Upper lobe of left lung (tissue), 6 donors: ENCODE results near the gene BNC2. TPM values are rescaled to one million over a fixed set of nuclear protein-coding genes. Genes with fewer than 3 reads are reported as not detected.

Experiments used
- ATAC-seq, 2 donors: fragments of 200-7000 bp; cut with Tn5 transposase; one replicate each; pipeline ENCODE4 v1.9.1; 2022; ENCODE audit warnings: mild to moderate bottlenecking in 2 of 2, moderate library complexity in 2 of 2; ENCODE audit not compliant: low FRiP score in 2 of 2
- DNase-seq, 2 donors: peaks; one replicate each; pipeline ENCODE4 v3.0.0-alpha.2; 2019 to 2020
- H3K27ac ChIP-seq, 4 donors: fragments of 200-600 bp; sonication (generic); one replicate each; pipeline ENCODE4 v1.5.1; 2016 to 2019
- H3K27me3 ChIP-seq, 4 donors: fragments of 200-600 bp; sonication (generic); one replicate each; pipeline ENCODE4 v1.5.1; 2017 to 2019
- H3K36me3 ChIP-seq, 4 donors: fragments of 200-600 bp; sonication (generic); one replicate each; pipeline ENCODE4 v1.5.1; 2016 to 2019
- H3K4me1 ChIP-seq, 4 donors: fragments of 200-600 bp; sonication (generic); one replicate each; pipeline ENCODE4 v1.5.1; 2018 to 2019
- H3K4me3 ChIP-seq, 4 donors: fragments of 200-600 bp; sonication (generic); one replicate each; pipeline ENCODE4 v1.5.1; 2017 to 2019; ENCODE audit warnings: mild to moderate bottlenecking in 2 of 4, moderate library complexity in 1 of 4
- H3K9me3 ChIP-seq, 4 donors: fragments of 200-600 bp; sonication (generic); one replicate each; pipeline ENCODE4 v1.5.1; 2018 to 2019
- CTCF ChIP-seq, 6 experiments: fragments of 450-650 bp in 4 of 6; fragments of 200-600 bp in 2 of 6; sonication (generic) in 2 of 6; IDR thresholded peaks; one replicate each; pipeline ENCODE4 v1.5.1; 2016 to 2019; ENCODE audit warnings: antibody characterized with exemption in 6 of 6
- EP300 ChIP-seq, 4 donors: sonication (generic); formaldehyde crosslinking; IDR thresholded peaks; one replicate each; pipeline ENCODE4 v1.5.1; 2017; ENCODE audit warnings: antibody characterized with exemption in 4 of 4, control low read depth in 2 of 4
- POLR2A ChIP-seq, 4 donors: fragments of 450-650 bp; IDR thresholded peaks; one replicate each; pipeline ENCODE4 v1.5.1; 2016 to 2017; ENCODE audit warnings: antibody characterized with exemption in 4 of 4, mild to moderate bottlenecking in 2 of 4
- POLR2AphosphoS5 ChIP-seq, 2 donors: sonication (generic); formaldehyde crosslinking; IDR thresholded peaks; one replicate each; pipeline ENCODE4 v1.5.1; 2017; ENCODE audit warnings: antibody characterized with exemption in 2 of 2
- WGBS, 2 donors: methylation state at CpG; one replicate each; pipeline ENCODE4 v1.1.5; 2017 to 2018; 5-methylcytosine and 5-hydroxymethylcytosine counted together
- total RNA-seq, 6 donors: library from RNA; depleted of rRNA in 4 of 6; stranded (reverse); fragments of >200 nt in 4 of 6; gene quantifications; one replicate each; pipeline versions ENCODE4 v1.1.0 to v1.2.1, GENCODE V29; 2016 to 2021
- donor health status: DM: no; HTN: no; CAD: no; lungs with moderate emphysema.
- donor health status: DM: no; HTN: yes; CAD: no; lungs with severe emphysema.

BNC2 gene
- total RNA-seq, 6 donors from 2014 or later = 4.6 to 21.7 (median 10.7) TPM

GRCh38 chr9:16794871-16795639 lies 75.4 kb downstream of the BNC2 start:
- Histone ChIP-seq H3K9me3 (no peaks in the 10 kb centered on the region), H3K27ac (no peak overlapping the region), H3K27me3 (no peaks in the 10 kb centered on the region), H3K36me3 (no peaks in the 10 kb centered on the region), H3K4me1 (peaks cover 0 to 4% (median 0%) of the 10 kb centered on the region in 4 donors), H3K4me3 (no peak overlapping the region)
- WGBS, 2 donors = 42 to 54% methylated on average over 9 of the region's 9 CpGs
- TF ChIP-seq EP300 (IDR thresholded peaks at IDR 0.05) (no peak), POLR2A (IDR thresholded peaks at IDR 0.05) (no peak), CTCF (IDR thresholded peaks at IDR 0.05) (no peak), POLR2AphosphoS5 (IDR thresholded peaks at IDR 0.05) (no peak)
- DNase-seq = no peak
- peak; percentile 67 to 92 for ATAC-seq

- H3K4me3 ChIP-seq = no peak overlapping the region
- DNase-seq (no peak), ATAC-seq (no peak)
- no peak overlapping the region for H3K27ac ChIP-seq
- no peak for TF ChIP-seq EP300 (IDR thresholded peaks at IDR 0.05)
- TF ChIP-seq CTCF (IDR thresholded peaks at IDR 0.05) = no peak
- TF ChIP-seq POLR2A (IDR thresholded peaks at IDR 0.05) = no peak
- no peak for TF ChIP-seq POLR2AphosphoS5 (IDR thresholded peaks at IDR 0.05)
- 91 to 99% methylated on average over 4 of the region's 4 CpGs for WGBS, 2 donors
- peaks cover 0 to 4% (median 0%) of the 10 kb centered on the region in 4 donors for H3K4me1 ChIP-seq
- no peaks in the 10 kb centered on the region for H3K9me3 ChIP-seq
- H3K36me3 ChIP-seq = no peaks in the 10 kb centered on the region
- H3K27me3 ChIP-seq = no peaks in the 10 kb centered on the region
Observed at GRCh38 chr9:16794103-16794502, 76.4 kb downstream of the BNC2 start.

GRCh38 chr9:16787724-16788123 lies 82.7 kb downstream of the BNC2 start:
- 87 to 92% methylated on average over 6 of the region's 6 CpGs for WGBS, 2 donors
- no peaks in the 10 kb centered on the region for H3K9me3 ChIP-seq
- H3K36me3 ChIP-seq = no peaks in the 10 kb centered on the region
- H3K4me1 ChIP-seq = no peaks in the 10 kb centered on the region
- H3K4me3 ChIP-seq = no peak overlapping the region
- TF ChIP-seq CTCF (IDR thresholded peaks at IDR 0.05) = no peak
- no peak for TF ChIP-seq POLR2AphosphoS5 (IDR thresholded peaks at IDR 0.05)
- no peak for TF ChIP-seq POLR2A (IDR thresholded peaks at IDR 0.05)
- no peak for TF ChIP-seq EP300 (IDR thresholded peaks at IDR 0.05)
- no peak for DNase-seq
- no peaks in the 10 kb centered on the region for H3K27me3 ChIP-seq
- H3K27ac ChIP-seq = no peak overlapping the region
- no peak for ATAC-seq

GRCh38 chr9:16784002-16784401 lies 86.5 kb downstream of the BNC2 start:
- no peak overlapping the region for H3K27ac ChIP-seq
- ATAC-seq = no peak
- 95 to 97% methylated on average over 2 of the region's 2 CpGs for WGBS, 2 donors
- no peaks in the 10 kb centered on the region for H3K36me3 ChIP-seq
- DNase-seq = no peak
- H3K4me1 ChIP-seq = no peaks in the 10 kb centered on the region
- no peak overlapping the region for H3K4me3 ChIP-seq
- no peaks in the 10 kb centered on the region for H3K27me3 ChIP-seq
- TF ChIP-seq POLR2AphosphoS5 (IDR thresholded peaks at IDR 0.05) = no peak
- no peak for TF ChIP-seq POLR2A (IDR thresholded peaks at IDR 0.05)
- TF ChIP-seq EP300 (IDR thresholded peaks at IDR 0.05) = no peak
- TF ChIP-seq CTCF (IDR thresholded peaks at IDR 0.05) = no peak
- no peaks in the 10 kb centered on the region for H3K9me3 ChIP-seq

GRCh38 chr9:16782490-16782889 lies 88.0 kb downstream of the BNC2 start:
- H3K4me3 ChIP-seq = no peak overlapping the region
- H3K27me3 ChIP-seq = no peaks in the 10 kb centered on the region
- H3K27ac ChIP-seq = no peak overlapping the region
- no peak for DNase-seq
- 42 to 80% methylated on average over 3 of the region's 3 CpGs for WGBS, 2 donors
- no peaks in the 10 kb centered on the region for H3K9me3 ChIP-seq
- no peak for ATAC-seq
- H3K4me1 ChIP-seq = no peaks in the 10 kb centered on the region
- TF ChIP-seq POLR2AphosphoS5 (IDR thresholded peaks at IDR 0.05) = no peak
- no peak for TF ChIP-seq EP300 (IDR thresholded peaks at IDR 0.05)
- no peak for TF ChIP-seq CTCF (IDR thresholded peaks at IDR 0.05)
- no peak for TF ChIP-seq POLR2A (IDR thresholded peaks at IDR 0.05)
- H3K36me3 ChIP-seq = no peaks in the 10 kb centered on the region
